GM12892 (cell line): ENCODE results near the gene BFSP2.

Experiments
- POLR2A ChIP-seq: IDR thresholded peaks from 2 replicates; pipeline ENCODE4 v1.6.1; 2011; ENCODE audit warnings: low read depth, low read length, control low read depth
- POLR2AphosphoS5 ChIP-seq: IDR thresholded peaks from 2 replicates; pipeline ENCODE4 v1.6.1; 2011; ENCODE audit warnings: low read depth, low read length, control low read depth

- TF ChIP-seq POLR2AphosphoS5 (no peak), POLR2A (no peak)
Measured at GRCh38 chr3:133393691-133394474, 6.0 kb upstream of the BFSP2 start.
